SU-DHL-6 (cell line): ENCODE results near the gene MYO15A.

Experiments used
- EZH2phosphoT487 ChIP-seq: fragments of 200-600 bp; sonication (generic), shearing (Covaris generic); conservative IDR thresholded peaks from 2 replicates; pipeline ENCODE4 v1.6.1; 2018; ENCODE audit warnings: mild to moderate bottlenecking, antibody characterized with exemption, low read length, moderate library complexity, mixed read lengths
- TF ChIP-seq, protein P1 (sequence below): fragments of 200-600 bp; sonication (generic); IDR thresholded peaks from one replicate; pipeline ENCODE4 v1.5.1; 2017; ENCODE audit warnings: antibody characterized with exemption, mild to moderate bottlenecking, low read length, moderate library complexity; ENCODE audit not compliant: insufficient read depth, poor library complexity, severe bottlenecking

DNA sequence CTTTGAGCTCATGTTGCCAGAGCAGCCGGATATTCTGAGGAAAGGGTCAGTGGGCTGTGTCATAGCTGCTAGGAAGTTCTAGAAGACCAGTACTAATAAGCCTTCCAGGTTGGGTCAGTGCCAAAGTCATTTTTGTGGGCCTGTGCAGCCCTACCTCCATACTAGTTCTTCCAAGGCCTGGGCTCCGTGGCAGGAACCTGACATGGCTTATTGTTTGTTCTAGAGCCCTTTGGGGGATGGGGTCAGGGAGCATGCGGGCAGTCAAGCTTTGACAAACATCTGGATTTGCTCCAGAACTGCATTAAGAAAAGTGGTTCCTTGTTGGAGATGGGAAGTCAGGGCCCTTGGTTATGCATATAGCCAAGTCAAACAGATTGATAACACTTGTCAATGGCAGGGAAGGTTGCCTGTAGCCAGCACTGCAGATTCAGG lies 82.7 kb downstream of the MYO15A start:
- TF ChIP-seq, protein P1, sequence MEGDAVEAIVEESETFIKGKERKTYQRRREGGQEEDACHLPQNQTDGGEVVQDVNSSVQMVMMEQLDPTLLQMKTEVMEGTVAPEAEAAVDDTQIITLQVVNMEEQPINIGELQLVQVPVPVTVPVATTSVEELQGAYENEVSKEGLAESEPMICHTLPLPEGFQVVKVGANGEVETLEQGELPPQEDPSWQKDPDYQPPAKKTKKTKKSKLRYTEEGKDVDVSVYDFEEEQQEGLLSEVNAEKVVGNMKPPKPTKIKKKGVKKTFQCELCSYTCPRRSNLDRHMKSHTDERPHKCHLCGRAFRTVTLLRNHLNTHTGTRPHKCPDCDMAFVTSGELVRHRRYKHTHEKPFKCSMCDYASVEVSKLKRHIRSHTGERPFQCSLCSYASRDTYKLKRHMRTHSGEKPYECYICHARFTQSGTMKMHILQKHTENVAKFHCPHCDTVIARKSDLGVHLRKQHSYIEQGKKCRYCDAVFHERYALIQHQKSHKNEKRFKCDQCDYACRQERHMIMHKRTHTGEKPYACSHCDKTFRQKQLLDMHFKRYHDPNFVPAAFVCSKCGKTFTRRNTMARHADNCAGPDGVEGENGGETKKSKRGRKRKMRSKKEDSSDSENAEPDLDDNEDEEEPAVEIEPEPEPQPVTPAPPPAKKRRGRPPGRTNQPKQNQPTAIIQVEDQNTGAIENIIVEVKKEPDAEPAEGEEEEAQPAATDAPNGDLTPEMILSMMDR: no peak
- TF ChIP-seq EZH2phosphoT487: no peak
